Forelimb muscle (tissue), 1 donor: ENCODE results near the gene PGM1. TPM values are rescaled to one million over a fixed set of nuclear protein-coding genes. Genes with fewer than 3 reads are reported as not detected.

Experiments
- DNase-seq: peaks from one replicate; pipeline ENCODE4 v3.0.0-alpha.2; 2013; ENCODE audit warnings: low read depth
- polyA plus RNA-seq: library from polyadenylated mRNA; unstranded; fragments of 120-200 nt; gene quantifications from one replicate; pipeline ENCODE4 v1.2.1, GENCODE V29; 2013; ENCODE audit not compliant: insufficient read length

PGM1 gene
- polyA plus RNA-seq, 1 donor: 73.8 TPM

DNA sequence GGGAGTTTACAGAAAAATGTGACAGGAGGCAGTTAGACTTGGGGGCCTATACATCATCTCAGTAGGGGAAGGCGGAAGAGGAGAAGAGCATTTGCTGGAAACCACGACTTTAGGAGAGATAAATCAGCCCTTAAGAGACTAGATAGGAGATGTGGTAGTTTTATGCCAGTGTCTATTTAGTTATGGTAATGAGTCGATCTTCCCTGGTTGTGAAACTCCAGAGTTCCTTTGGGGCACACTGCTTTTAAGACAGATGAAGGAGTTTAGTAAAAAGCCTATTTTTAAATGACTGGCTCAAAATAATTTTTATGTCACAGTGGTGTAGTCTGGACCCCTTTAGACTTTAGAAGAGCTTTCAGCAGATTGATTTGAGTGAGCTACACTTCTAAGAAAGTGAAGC is 7.8 kb downstream of the PGM1 start:
- no peak for DNase-seq

DNA sequence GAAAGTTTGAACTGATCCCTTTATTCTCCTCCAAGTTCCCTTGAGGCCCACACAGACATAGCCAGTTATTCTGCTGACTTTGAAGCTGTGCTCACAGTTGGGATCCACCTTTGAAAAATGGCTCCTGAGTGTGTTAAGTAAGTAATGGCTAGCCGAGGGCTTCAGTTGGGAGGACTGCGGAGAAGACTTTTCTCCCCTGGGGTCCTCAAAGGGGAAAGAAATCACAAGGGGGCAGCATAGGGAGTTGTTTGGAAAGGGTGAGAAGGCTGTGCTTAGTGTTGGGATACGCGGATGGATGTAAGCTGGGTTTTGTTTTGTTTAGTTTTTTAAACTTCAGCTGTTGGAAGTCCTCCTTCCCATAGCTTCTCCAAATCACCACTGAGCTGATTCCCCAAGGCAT is 8.3 kb downstream of the PGM1 start:
- no peak for DNase-seq

DNA sequence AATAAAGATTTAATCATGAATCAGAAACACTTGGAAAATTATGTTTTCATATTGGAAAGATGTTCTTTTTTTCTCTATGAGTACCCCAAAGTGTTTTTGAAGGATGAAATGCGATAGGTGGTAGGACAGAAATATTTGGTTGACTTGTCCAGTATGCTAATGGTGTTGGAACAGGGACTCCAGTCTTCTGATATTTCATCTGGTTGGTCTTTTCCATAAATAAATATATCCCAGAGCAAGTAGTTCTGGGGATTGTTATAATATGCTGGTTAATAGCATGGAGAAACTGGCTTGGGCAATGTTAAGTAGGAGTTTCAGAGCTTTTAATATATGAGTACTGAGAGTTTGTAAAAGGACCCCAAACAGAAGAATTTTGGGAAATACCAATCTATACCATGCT is 8.7 kb downstream of the PGM1 start:
- no peak for DNase-seq

DNA sequence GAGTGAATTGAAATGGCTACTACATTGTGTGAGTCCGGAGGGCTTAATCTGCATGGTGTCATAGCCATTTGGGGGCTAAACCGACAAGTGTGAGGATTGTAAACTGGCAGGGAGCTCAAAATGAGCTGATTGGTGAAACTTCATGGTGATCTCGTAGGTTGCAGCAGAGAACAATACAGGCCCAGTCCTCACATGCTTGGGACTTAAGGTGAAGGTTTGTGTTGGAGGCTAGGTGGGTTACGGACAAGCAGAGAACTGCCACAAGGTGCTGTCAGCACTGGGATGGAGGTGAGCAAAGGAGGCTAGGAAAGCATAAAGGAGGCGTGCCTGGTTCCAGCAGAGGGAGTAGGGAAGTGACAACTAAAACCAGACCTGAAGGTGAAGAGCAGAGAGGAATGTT is 9.4 kb downstream of the PGM1 start:
- no peak for DNase-seq

DNA sequence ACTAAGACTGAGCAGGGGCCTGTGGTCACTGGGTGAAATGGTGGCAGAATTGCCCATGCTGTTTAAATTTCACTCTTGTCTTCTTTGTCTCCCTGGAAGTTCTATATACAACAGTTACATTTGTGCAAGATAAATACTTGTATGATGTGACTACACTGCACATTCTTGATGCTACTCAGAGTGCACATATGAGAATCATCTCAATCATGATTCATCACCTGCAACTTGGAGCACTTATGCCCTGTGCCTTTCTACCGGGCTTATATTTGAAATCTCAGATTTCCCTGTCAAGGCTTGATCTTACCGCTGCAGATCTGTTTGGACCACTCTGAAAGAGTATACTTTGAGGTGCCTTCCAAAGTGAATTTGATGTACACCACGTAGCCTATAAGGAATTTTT is 10.6 kb downstream of the PGM1 start:
- DNase-seq: no peak

DNA sequence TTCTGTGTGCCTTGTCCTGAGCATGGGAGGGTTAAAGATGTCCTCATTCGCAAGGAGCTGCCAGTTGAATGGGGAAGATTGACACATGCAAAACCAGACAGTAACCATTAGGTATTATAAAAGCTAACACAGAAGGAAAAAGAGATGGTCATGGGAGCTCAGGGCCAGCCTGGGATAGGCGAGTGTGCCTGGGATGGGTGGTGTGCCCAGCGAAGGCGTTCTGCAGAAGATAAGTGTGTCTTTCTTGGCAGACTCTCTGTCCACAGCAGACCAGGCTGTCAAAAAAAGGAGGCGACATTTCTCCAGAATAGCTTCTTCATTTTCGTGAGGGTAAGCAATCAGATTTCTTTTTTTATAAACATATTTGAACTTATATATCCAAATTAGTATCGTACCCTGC is 14.1 kb downstream of the PGM1 start:
- no peak for DNase-seq

DNA sequence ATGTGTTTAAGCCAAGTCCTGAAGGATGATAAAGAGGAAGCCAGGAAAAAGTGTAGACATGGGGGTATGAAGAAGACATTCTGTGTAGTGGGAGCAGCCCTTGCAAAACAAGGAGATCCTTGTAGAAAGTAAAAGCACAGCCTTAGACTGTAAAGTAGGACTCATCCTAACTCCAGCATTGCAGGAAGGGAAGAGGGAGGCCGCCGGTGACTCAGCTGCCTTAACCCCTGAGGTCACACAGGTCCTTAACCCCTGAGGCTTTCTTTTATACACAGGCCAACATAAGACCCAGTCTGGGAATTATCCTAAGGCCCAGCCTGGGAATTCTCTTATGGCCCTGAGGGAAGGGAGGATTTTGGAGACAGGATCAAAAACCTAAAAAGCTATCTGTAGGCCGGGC is 18.0 kb downstream of the PGM1 start:
- DNase-seq: no peak

DNA sequence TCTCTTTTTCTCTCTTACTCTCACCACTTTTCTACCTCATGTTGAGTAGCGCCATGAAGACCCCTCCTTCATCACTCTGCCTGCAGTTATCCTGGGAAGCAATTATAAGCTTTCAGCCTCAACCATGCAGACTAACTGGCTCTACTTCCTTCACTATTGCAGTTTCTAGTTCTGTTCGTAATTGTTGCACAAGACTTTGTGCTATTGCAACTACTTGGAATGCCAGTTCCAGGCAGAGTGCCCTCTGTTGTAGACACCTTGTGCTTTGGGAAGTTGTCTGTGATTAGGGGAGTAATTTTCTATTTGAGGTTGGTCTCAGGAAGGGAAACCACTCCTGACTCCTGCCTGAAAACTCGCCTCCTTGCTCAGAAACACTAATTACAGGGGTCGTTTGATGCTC is 19.4 kb downstream of the PGM1 start:
- no peak for DNase-seq

DNA sequence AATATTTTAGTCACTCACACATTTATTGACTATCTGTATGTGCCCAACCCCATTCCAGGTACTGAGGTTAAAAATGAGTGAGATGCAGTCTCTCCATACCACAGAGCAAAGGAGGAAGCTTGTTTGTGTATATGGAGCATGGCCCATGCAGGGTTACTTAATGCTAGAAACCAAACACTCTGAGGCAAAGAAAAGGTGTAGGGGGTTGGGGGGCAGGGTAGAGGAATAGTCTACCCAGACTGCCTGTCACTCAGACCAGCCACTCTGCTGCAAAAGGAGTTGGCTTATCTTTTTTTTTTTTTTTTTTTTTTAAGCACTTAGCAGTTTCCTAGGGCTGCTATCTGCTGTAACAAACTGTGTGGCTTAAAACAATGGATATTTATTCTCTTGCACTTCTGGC is 19.8 kb downstream of the PGM1 start:
- DNase-seq: no peak

DNA sequence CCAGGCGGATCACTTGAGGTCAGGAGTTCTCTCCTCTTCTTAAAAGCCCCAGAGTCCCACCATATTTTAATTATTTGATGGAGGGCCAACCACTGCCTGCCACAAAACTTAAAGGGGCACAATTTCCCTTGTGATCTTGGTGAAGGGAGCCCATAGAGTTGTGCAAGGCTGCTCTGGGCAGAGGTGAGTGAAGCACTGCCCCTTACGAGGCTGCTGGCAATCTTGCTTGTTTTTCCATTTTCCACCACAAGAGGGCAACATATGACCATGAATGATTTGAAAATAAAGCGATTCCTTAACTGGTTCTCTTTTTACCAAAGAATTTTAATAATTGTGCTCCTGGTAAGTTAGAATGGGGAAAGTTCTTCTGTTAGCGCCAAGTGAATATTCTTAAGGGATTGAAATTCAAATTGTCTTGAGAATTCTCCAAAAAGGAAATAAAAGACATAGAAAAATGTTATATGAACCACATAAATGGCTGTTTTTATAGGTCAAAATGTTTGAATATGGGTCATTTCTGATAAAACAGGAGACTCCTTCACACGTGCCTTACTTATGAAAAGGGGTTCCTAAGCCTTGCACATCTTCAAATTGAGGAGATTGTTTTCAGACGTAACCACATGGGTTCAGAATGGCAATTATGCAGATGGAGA is 22.7 kb downstream of the PGM1 start:
- DNase-seq: peak; percentile 53

DNA sequence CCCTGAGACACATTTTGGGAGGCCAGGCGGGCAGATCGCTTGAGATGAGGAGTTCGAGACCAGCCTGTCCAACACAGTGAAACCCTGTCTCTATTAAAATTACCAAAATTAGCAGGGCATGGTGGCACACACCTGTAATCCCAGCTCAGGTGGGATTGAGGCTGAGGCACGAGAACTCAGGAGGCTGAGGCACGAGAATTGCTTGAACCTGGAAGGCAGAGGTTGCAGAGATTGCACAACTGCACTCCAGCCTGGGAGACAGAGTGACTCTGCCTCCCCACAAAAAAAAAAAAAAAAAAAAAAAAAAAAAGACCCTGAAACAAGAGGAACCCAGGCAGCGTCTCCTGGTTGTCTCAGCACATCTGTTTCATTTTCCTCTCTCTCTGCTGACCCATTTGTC is 24.2 kb downstream of the PGM1 start:
- DNase-seq: no peak

DNA sequence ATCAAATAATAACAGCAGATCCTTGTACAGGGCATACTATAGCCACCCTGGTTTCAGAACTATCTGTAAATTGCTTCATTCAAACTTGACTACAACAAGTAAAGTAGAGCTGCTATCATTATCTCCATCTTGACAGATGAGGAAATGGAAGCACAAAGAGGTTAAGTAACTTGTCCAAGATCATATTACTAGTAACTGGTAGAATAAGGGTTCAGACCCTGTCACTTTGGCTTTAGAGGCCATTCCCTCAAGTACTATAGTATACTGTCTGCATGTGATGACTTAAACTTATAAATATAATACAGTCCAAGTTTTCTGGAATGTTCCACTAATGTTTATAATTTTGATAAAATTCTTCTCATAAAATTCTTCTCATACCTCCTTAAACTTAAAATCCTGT is 24.8 kb downstream of the PGM1 start:
- no peak for DNase-seq

DNA sequence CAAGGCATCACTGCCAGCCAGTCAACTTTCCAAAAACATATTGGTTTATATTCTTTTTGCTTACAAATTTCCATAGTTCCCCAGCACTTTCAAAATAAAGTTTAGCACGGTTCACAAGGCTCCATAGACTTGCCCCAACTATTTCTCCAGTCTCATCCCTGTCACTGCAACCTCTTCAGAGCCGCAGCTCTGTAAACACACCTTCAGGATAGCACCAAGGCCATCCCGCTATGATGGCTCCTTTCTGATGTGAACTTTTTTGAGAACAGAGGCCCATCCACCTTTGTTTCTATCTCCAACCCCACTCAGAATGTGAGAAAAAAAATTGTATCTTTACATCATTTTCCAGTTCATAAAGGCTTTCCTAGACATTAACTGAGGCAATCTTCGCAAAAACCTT is 26.3 kb downstream of the PGM1 start:
- DNase-seq: no peak

DNA sequence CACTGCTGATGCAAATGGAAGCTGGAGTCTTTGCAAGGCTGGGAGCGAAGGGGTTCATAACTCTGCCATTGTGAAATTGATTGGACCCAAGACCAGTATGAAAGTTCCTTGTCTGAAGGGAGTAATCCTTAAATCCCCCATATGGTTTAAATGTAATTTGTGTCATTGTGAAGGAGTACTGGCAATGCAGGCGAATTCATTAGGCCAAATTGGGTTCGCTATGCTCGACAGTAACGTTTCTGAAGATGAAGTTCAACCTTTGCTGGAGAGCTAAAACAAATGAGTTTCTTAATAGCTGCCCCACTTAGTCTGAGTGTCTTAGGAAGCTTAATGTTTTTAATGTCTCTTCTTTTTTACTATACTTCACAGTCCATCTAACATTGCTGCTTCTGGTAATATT is 27.5 kb downstream of the PGM1 start:
- no peak for DNase-seq

DNA sequence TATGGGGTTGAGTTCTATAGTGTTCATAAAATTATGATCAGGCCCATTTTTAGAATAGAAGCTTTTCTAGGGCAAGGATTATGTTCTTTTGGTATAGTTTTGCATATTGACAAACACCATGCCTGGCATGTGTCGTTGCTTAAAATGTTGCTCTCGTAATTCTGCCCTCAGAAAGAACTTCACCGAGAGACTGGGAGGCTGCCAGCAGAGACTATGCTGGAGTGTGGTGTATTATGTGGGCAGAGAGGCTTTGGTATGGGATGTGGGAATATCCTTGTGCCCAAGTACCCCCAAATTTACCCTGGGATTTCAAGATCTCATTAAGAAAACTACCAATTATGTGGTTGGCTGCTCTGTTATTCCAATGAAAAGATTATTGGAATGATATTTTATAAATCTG is 27.9 kb downstream of the PGM1 start:
- no peak for DNase-seq

DNA sequence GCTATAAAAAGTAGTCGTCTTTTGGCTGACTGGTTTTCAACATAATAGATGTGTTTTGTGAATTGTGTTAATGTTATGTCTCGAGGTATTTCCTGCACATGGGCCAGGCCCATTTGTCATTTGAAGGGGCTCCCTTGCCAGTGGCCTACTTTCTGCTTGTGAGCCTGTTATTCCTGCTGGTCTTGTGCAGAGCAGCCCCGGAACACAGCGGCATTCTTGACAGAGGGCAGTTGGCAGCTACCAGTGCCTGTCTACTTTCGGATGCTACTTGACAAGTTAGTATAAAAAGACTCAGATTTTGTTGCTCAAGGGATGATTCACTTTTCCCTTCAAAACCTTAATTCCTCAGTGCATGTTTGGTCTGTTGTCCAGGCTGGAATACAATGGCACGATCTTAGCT is 28.5 kb downstream of the PGM1 start:
- no peak for DNase-seq

DNA sequence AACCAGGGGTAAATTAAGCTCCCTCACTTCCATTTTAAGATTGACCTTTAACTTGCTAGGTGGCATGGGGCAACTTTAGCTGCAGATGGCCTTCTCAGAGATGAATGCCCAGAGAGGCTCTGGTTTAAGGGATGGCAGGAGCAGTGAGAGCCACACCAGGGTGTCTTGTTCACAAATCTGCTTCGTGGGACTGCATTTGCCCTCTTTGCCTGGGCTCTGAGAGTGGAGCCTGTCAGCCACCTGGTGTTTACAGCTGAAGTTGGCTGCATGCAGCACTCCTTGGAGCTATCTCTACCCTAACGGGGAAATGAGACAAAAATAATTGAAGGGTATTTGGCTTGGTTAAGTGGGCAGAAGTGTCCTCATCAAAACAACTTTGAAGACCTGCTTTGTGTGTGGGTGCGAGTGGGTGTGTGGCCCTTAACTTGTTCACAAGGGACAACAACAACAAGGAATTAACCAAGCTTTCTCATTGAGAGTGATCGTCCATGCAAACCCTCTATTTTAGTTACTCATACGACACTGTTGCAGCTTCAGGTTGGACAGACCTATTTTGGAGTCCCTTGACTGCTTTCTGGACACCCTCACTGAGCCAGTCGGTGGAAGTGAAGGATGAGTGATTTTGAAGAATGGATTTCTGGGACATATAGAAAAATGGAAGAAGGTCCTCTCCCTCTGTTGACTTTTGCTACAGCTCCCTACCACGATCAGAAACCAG is 29.8 kb downstream of the PGM1 start:
- no peak for DNase-seq

DNA sequence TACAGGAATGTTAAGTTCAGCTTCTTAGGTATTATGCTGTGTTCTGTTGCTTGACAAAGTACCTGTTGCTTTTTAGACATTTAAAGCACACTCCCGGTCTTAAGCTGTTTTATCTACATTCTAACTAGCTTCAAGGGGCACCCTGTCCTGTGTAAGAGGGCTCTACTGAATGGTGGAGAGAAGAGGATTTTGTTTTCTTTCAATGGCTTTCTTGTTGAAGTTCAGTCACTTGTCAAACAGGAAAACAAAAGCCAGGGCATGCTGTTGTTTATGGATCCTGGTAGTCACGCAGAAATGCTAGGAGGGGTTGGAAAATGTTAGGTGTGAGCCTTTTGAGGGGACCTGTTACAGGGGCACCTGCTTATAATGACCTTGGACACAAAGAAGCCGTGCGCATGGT is 30.7 kb downstream of the PGM1 start:
- no peak for DNase-seq

DNA sequence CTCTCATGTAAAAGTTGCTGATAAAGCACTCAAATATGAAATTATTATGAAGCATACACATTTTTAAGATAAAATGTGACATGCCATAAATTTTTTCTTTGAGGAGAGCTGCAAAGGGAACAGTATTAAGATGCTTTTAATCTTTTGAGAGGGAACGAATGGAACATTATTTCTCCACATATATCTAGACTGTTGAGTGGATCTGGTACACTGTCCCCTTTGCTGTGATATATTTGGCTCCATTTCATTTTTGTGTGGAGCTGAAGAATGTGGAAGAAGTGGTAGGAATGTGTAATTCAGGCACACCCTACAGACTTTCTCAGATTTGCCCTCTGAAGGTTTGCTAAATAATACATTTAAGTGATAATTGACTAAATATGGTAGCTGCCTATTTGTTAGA is 31.7 kb downstream of the PGM1 start:
- DNase-seq: no peak

DNA sequence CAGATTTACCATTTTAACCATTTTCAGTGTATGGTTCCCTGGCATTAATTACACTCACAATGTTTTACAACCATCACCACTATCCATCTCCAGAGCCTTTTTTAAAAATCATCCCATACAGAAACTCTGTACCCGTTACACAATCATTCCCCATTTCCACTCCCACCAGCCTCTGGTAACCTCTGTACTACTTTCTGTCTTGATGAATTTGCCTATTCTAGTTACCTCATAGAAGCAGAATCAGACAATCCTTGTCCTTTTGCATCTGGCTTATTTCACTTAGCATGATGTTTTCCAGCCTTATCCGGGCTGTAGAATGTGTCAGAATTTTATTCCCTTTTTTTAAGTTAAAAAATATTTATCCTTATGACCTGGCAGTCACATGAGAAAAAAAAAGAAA is 33.0 kb downstream of the PGM1 start:
- no peak for DNase-seq

DNA sequence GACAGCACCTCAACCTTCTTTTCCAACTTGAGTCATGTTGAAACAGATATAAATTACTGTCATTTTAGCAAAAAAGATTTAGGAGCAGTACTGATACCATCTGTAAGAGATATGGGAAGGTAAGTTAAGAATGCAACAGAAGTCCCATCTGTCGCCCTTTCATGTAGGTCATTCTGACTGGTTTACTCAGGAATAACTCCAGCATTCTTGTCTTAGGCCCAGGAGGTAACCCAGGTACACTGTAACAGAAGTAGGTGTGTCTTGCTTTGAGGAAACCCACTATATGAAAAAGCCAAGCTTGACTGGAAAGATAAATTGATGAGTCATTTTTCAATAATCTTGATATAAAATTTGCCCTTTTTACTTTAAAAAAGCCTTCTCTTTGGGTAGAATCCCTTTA is 35.4 kb downstream of the PGM1 start:
- no peak for DNase-seq

DNA sequence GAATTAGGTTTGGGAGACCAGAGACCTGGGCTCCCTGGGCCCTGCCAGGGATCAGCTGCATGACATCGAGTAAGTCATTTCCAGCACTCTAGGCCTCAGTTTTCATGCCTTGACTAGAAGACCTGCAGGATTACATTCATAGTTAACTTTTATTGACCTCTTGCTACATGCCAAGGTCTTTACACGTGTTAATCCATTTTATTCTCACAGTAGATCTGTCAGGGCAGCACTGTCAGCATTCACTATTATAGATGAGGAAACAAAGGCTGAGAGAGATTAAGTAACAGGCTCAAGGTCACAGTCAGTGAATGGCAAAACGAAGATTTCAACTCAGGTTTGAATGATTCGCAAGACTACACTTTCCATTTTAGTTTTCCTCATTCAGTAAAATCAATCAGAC is 37.0 kb downstream of the PGM1 start:
- no peak for DNase-seq

DNA sequence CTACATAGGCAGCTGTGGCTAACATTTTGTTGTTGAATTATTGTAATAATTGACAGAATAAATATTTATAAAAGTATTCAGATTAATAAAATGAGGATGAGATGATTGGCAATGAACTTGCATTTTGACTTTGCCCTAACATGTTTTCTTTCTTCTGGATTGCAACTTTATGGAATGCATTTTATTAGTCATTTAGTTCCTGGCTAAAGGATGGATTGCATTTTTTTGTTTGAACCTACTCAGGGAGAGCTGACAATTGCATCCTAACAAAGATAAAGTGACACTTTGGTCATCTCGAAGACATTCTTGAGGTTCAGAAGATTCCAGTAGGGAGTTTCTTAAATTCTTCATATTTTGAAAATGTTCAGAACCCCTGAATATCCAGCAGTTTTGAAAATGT is 37.5 kb downstream of the PGM1 start:
- no peak for DNase-seq

DNA sequence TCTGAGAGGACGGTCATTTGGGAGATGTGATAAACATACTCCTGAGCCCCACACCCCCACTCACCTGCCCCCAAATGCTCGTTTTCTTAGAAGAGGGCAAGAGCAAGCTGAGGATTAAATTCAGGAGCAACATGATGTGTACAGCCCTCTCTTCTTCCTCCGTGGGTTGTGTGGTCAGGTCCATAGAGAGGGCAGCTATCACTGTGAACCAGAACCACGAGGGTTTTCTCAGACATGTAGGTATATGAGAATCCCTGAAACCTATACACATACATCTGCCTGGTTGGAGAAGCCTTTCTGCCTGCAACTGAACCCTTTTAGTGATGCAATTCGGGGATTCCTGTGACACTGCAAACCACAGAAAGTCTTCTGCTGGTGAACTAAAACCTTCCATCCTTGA is 38.9 kb downstream of the PGM1 start:
- no peak for DNase-seq
